ENCODE measurements around the gene MARCHF5.

DNA sequence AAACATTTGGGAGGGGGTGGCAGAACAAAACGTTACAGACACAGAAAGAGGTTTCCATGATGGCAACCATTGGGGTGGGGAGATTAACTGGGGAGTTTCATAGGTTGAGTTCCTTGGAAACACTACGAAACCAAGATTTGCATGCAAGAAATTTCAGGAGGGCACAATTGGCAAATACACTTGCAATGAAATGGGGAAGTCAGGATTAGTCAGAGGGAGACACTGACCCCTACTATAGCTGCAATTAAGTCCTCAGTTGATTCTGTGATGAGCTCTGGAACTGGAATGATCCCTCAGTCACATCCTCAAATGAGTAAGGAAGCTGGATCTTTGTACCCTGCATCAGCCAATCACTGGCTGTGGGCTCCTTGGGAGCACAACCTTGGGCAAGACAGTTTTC is 22.2 kb upstream of the MARCHF5 start:
- TF ChIP-seq, protein P1, sequence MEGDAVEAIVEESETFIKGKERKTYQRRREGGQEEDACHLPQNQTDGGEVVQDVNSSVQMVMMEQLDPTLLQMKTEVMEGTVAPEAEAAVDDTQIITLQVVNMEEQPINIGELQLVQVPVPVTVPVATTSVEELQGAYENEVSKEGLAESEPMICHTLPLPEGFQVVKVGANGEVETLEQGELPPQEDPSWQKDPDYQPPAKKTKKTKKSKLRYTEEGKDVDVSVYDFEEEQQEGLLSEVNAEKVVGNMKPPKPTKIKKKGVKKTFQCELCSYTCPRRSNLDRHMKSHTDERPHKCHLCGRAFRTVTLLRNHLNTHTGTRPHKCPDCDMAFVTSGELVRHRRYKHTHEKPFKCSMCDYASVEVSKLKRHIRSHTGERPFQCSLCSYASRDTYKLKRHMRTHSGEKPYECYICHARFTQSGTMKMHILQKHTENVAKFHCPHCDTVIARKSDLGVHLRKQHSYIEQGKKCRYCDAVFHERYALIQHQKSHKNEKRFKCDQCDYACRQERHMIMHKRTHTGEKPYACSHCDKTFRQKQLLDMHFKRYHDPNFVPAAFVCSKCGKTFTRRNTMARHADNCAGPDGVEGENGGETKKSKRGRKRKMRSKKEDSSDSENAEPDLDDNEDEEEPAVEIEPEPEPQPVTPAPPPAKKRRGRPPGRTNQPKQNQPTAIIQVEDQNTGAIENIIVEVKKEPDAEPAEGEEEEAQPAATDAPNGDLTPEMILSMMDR (IDR thresholded peaks at IDR 0.05) = no peak
- TF ChIP-seq EP300 (IDR thresholded peaks at IDR 0.05; ENCODE audit: low read depth) = no peak
